GM19025 (cell line): ENCODE results near the gene TTLL1.
"Not testable (repeated sequence)": the region's sequence is repeated elsewhere in the genome, so short reads cannot be mapped to it uniquely, and the experiment has no call there.

Experiments used
- ATAC-seq: cut with Tn5 transposase; IDR thresholded peaks from one replicate; pipeline ENCODE4 v1.9.1; 2021; ENCODE audit warnings: mild to moderate bottlenecking, low read depth, moderate library complexity; ENCODE audit not compliant: unreplicated experiment

The TTLL1 gene

GRCh38 chr22:42996646-42997365 is 92.4 kb downstream of the TTLL1 start:
- no peak for ATAC-seq

DNA sequence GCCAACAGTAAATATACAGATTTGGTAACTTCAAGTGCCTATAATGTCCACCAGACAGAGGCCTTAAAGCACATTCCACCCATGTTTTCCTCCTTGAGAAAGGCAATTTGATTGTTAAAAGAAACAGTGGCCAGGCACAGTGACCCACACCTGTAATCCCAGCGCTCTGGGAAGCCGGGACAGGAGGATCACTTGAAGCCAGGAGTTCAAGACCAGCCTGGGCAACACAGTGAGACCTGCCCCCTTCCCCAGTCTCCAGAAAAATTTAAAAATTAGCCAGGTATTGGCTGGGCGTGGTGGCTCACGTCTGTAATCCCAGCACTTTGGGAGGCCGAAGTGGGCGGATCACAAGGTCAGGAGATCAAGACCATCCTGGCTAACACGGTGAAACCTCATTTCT is 93.5 kb downstream of the TTLL1 start:
- not testable (repeated sequence) for ATAC-seq

- ATAC-seq: no peak
Observed at GRCh38 chr22:42994917-42995562, 94.2 kb downstream of the TTLL1 start.

DNA sequence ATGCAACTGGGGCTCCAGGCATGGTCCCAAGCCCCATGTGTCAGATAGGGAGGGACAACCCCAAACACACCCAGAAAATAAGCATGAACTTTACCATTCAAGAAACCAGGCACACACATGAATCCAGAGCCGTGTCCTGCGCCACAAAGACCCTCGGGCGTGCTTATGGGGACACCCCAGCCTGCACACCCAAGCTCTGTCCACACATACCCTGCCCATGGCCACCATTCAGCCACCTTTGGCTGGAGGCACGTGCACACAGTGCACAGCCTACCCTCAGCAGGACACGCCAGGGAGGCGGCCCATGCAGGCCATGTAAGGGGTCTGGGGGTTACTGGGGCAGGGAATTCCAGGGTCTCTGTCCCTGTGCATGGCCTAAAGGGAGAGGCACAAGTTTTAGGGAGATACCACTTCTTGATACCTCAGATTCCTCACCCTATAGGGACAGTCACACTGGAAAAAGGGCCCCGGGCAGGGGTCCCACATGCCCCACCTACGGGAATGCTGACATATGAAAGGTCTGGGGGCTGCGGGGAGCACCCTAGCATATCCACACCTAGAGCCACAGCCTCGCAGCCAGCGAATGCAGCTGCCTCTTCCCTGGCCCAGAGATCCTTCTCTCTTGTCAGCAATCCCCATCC is 94.8 kb downstream of the TTLL1 start:
- ATAC-seq: no peak

DNA sequence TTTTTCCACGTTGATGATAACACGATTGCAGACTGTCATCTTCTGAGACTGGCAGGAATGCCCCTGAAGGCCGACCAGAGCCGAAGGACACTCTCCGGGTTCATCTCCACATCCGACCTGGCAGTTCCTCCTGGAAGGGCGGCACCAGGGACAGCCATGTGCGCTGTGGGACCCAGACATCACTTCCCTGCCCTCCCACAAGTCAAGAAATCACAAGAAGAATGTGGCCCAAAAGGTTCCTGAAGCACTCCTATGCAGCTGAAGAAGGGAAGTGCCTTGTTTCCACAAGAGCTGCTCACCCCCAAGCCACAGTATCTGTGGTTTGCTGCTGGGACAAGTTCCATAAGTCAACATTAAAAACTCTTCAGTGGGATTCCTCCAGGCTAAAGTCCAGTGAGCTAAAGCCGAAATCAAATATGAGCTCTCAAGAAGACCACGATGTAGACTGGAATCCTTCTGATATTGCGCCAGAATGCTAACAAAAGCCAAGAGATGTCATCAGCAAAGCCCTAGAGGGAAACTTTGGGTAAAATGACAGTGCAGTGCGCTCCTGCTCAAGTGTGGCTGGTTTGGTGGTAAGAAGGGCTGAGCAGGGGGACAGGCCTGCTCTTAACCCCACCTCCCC is 95.4 kb downstream of the TTLL1 start:
- ATAC-seq: no peak

DNA sequence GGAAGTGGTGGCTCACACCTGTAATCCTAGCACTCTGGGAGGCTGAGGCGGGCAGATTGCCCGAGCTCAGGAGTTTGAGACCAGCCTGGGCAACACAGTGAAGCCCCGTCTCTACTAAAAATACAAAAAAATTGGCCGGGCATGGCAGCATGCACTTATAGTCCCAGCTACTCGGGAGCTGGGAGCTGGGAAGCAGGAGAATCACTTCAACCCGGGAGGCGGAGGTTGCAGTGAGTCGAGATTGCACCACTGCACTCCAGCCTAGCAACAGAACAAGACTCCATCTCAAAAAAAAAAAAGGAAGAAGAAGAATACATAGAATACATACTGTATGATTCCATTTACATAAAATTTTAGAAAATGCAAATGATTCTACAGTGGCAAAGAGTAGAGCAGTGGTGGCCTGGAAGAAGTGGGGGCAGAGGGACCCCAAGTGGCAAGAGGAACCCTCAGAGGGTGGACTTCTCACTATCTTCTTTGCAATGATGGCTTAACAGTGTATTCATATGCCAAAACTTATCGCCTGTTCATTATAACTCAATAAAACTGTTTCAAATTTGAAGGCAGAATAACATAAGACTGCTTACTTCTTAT is 96.2 kb downstream of the TTLL1 start:
- ATAC-seq: no peak

- ATAC-seq: no peak
Observed at GRCh38 chr22:42992092-42992491, 97.1 kb downstream of the TTLL1 start.

- no peak for ATAC-seq
Observed at GRCh38 chr22:42991010-42991651, 98.1 kb downstream of the TTLL1 start.

- ATAC-seq: no peak
Observed at GRCh38 chr22:42990131-42990838, 98.9 kb downstream of the TTLL1 start.
